Liver (tissue), 9 donors: ENCODE data around the gene TSC22D3. TPM values are rescaled to one million over a fixed set of nuclear protein-coding genes. Genes with fewer than 3 reads are reported as not detected.

ENCODE experiments used
- DNase-seq: peaks from one replicate; pipeline ENCODE4 v3.0.0-alpha.2; 2017; ENCODE audit warnings: low spot score
- H3K27ac ChIP-seq, 2 donors: one replicate each; pipeline ENCODE4 v1.7.0; 2013; ENCODE audit warnings: inconsistent platforms in 2 of 2, low read length in 2 of 2, control low read depth in 1 of 2, low read depth in 1 of 2, mild to moderate bottlenecking in 1 of 2
- H3K27me3 ChIP-seq, 4 donors: one replicate each; pipeline versions ENCODE4 v1.6.1 to v1.7.0; 2013; ENCODE audit warnings: low read length in 3 of 4, inconsistent platforms in 1 of 4, mild to moderate bottlenecking in 1 of 4, moderate library complexity in 1 of 4; ENCODE audit not compliant: control insufficient read depth in 4 of 4, insufficient read depth in 4 of 4
- H3K36me3 ChIP-seq, 4 donors: one replicate each; pipeline versions ENCODE4 v1.6.1 to v1.7.0; 2013; ENCODE audit warnings: low read length in 3 of 4, mild to moderate bottlenecking in 3 of 4, low read depth in 1 of 4, moderate library complexity in 1 of 4; ENCODE audit not compliant: control insufficient read depth in 4 of 4, insufficient read depth in 3 of 4
- H3K4me1 ChIP-seq, 4 donors: one replicate each; pipeline versions ENCODE4 v1.6.1 to v1.7.0; 2013; ENCODE audit warnings: low read length in 3 of 4, mild to moderate bottlenecking in 3 of 4, moderate library complexity in 1 of 4; ENCODE audit not compliant: control insufficient read depth in 4 of 4, insufficient read depth in 4 of 4
- H3K4me3 ChIP-seq, 3 donors: one replicate each; pipeline versions ENCODE4 v1.6.1 to v1.7.0; 2013; ENCODE audit warnings: low read length in 3 of 3, control low read depth in 1 of 3, low read depth in 1 of 3, mild to moderate bottlenecking in 1 of 3
- H3K9ac ChIP-seq, 2 donors: one replicate each; pipeline ENCODE4 v1.7.0; 2013; ENCODE audit warnings: low read length in 2 of 2, mild to moderate bottlenecking in 2 of 2, moderate library complexity in 2 of 2, control low read depth in 1 of 2, low read depth in 1 of 2
- H3K9me3 ChIP-seq, 4 donors: one replicate each; pipeline versions ENCODE4 v1.6.1 to v1.7.0; 2013; ENCODE audit warnings: low read length in 3 of 4; ENCODE audit not compliant: control insufficient read depth in 4 of 4
- ATF3 ChIP-seq: IDR thresholded peaks from 2 replicates; pipeline ENCODE4 v1.6.1; 2016; ENCODE audit warnings: antibody characterized with exemption
- CTCF ChIP-seq: fragments of 150-350 bp; IDR thresholded peaks from 2 replicates; pipeline ENCODE4 v1.5.1; 2017; ENCODE audit warnings: improper control_type of control experiment, low read depth, low read length; ENCODE audit not compliant: missing input control
- EGR1 ChIP-seq, 2 donors: IDR thresholded peaks; 2 replicates each; pipeline ENCODE4 v1.6.1; 2016 to 2018; ENCODE audit warnings: antibody characterized with exemption in 2 of 2, low read depth in 2 of 2
- FOXA1 ChIP-seq: IDR thresholded peaks from 2 replicates; pipeline ENCODE4 v1.6.1; 2016; ENCODE audit warnings: antibody characterized with exemption
- FOXA2 ChIP-seq: IDR thresholded peaks from 2 replicates; pipeline ENCODE4 v1.6.1; 2016; ENCODE audit warnings: antibody characterized with exemption
- GABPA ChIP-seq, 2 donors: IDR thresholded peaks in 1 of 2; conservative IDR thresholded peaks in 1 of 2; 2 replicates each; pipeline ENCODE4 v1.6.1; 2016; ENCODE audit warnings: antibody characterized with exemption in 2 of 2, mild to moderate bottlenecking in 1 of 2, moderate library complexity in 1 of 2
- HNF4A ChIP-seq, 2 donors: conservative IDR thresholded peaks; 2 replicates each; pipeline ENCODE4 v1.6.1; 2016; ENCODE audit warnings: antibody characterized with exemption in 2 of 2, mild to moderate bottlenecking in 2 of 2
- HNF4G ChIP-seq: IDR thresholded peaks from 2 replicates; pipeline ENCODE4 v1.6.1; 2016; ENCODE audit warnings: antibody characterized with exemption
- JUND ChIP-seq, 2 donors: IDR thresholded peaks; 2 replicates each; pipeline ENCODE4 v1.6.1; 2016; ENCODE audit warnings: antibody characterized with exemption in 2 of 2
- NR2F2 ChIP-seq: IDR thresholded peaks from 2 replicates; pipeline ENCODE4 v1.6.1; 2016; ENCODE audit warnings: antibody characterized with exemption
- RAD21 ChIP-seq, 2 donors: IDR thresholded peaks; 2 replicates each; pipeline ENCODE4 v1.6.1; 2016; ENCODE audit warnings: antibody characterized with exemption in 2 of 2, mild to moderate bottlenecking in 2 of 2
- REST ChIP-seq: IDR thresholded peaks from 2 replicates; pipeline ENCODE4 v1.6.1; 2016; ENCODE audit warnings: antibody characterized with exemption, mild to moderate bottlenecking
- RXRA ChIP-seq, 2 donors: IDR thresholded peaks; 2 replicates each; pipeline ENCODE4 v1.6.1; 2017 to 2018; ENCODE audit warnings: antibody characterized with exemption in 2 of 2, mild to moderate bottlenecking in 1 of 2
- SP1 ChIP-seq: IDR thresholded peaks from 2 replicates; pipeline ENCODE4 v1.6.1; 2018; ENCODE audit warnings: antibody characterized with exemption, mild to moderate bottlenecking
- TAF1 ChIP-seq: conservative IDR thresholded peaks from 2 replicates; pipeline ENCODE4 v1.6.1; 2016; ENCODE audit warnings: antibody characterized with exemption, mild to moderate bottlenecking
- YY1 ChIP-seq: IDR thresholded peaks from 2 replicates; pipeline ENCODE4 v1.6.1; 2016; ENCODE audit warnings: antibody characterized with exemption, mild to moderate bottlenecking
- ZBTB33 ChIP-seq: IDR thresholded peaks from 2 replicates; pipeline ENCODE4 v1.6.1; 2016; ENCODE audit warnings: antibody characterized with exemption
- WGBS: extraction: QIAGEN DNeasy Blood & Tissue Kit; methylation state at CpG from one replicate; pipeline ENCODE4 v1.1.7; 2013; 5-methylcytosine and 5-hydroxymethylcytosine counted together
- polyA plus RNA-seq, 2 donors: library from polyadenylated mRNA; stranded (reverse) in 1 of 2; unstranded in 1 of 2; fragments of 200-250 nt in 1 of 2; fragments of >200 nt in 1 of 2; fragmentation: Nextera tagmentation in 1 of 2; extraction: Ambion mirVana in 1 of 2; gene quantifications; one replicate each; pipeline versions ENCODE4 v1.2.1 to v1.2.3, GENCODE V29; 2013 to 2015
- total RNA-seq, 2 donors: library from RNA; depleted of rRNA; stranded (reverse); fragments of >200 nt; gene quantifications; one replicate each; pipeline ENCODE4 v1.2.3, GENCODE V29; 2014
- TF ChIP-seq, protein P1 (sequence below): IDR thresholded peaks from 2 replicates; pipeline ENCODE4 v1.6.1; 2016; ENCODE audit warnings: antibody characterized with exemption
- donor health status: healthy.
- donor health status: healthy.
- donor health status: healthy.
- donor health status: healthy.
- donor health status: healthy.

Gene TSC22D3
- total and polyA plus RNA-seq, 4 donors: 10.5 to 128 (median 48.1) TPM

GRCh38 chrX:107755721-107756120, 19.9 kb downstream of the TSC22D3 start:
- Histone ChIP-seq H3K9ac (no peak overlapping the region), H3K27ac (no peak overlapping the region), H3K4me1 (peaks cover 0 to 6% (median 5%) of the 10 kb centered on the region in 4 donors), H3K36me3 (no peaks in the 10 kb centered on the region), H3K27me3 (no peaks in the 10 kb centered on the region), H3K9me3 (no peaks in the 10 kb centered on the region), H3K4me3 (no peak overlapping the region)
- 44% methylated on average over 3 of the region's 3 CpGs for WGBS
- peak; percentile 48 for TF ChIP-seq NR2F2
- no peak for TF ChIP-seq RXRA (IDR thresholded peaks at IDR 0.05)
- no peak for TF ChIP-seq HNF4A (conservative IDR thresholded peaks at IDR 0.05)
- TF ChIP-seq FOXA1: no peak
- no peak for TF ChIP-seq EGR1 (IDR thresholded peaks at IDR 0.05; ENCODE audit: low read depth in 2 of 2)
- TF ChIP-seq, protein P1, sequence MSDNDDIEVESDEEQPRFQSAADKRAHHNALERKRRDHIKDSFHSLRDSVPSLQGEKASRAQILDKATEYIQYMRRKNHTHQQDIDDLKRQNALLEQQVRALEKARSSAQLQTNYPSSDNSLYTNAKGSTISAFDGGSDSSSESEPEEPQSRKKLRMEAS: no peak
- no peak for TF ChIP-seq RAD21 (IDR thresholded peaks at IDR 0.05)
- TF ChIP-seq JUND (IDR thresholded peaks at IDR 0.05): no peak
- DNase-seq: no peak

DNA sequence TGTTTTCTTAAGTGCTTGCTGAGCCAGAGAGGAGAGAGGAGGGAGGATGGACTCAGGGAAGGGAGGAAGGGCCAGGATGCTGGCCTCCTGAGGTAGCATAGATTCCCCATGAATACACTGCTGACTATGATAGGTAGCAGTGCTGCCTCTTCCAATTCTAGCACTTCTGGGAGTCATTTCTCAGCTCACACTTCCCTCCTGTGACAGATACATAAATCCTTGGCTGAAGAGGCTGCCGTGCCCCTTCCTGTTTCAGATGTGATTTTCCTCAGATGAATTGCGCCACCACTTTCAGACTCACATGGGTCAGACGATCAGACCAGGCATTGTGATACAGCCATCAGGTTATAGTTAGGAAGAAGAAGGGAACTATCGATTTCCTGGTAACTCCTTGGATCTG, 22.4 kb downstream of the TSC22D3 start:
- no peaks in the 10 kb centered on the region for H3K36me3 ChIP-seq
- peaks cover 0 to 6% (median 5%) of the 10 kb centered on the region in 4 donors for H3K4me1 ChIP-seq
- H3K27me3 ChIP-seq: no peaks in the 10 kb centered on the region
- TF ChIP-seq REST (no peak), FOXA2 (no peak), TAF1 (no peak), ZBTB33 (no peak), RAD21 (IDR thresholded peaks at IDR 0.05) (no peak), NR2F2 (no peak), FOXA1 (no peak), GABPA (IDR thresholded peaks at IDR 0.05 in 1 of 2, conservative IDR thresholded peaks at IDR 0.05 in 1 of 2) (no peak), RXRA (IDR thresholded peaks at IDR 0.05) (no peak), JUND (IDR thresholded peaks at IDR 0.05) (no peak), ATF3 (no peak), SP1 (no peak), YY1 (no peak), EGR1 (IDR thresholded peaks at IDR 0.05; ENCODE audit: low read depth in 2 of 2) (no peak), CTCF (no peak), HNF4G (no peak), HNF4A (conservative IDR thresholded peaks at IDR 0.05) (no peak)
- TF ChIP-seq, protein P1: no peak
- DNase-seq: no peak
- no peak overlapping the region for H3K27ac ChIP-seq
- H3K4me3 ChIP-seq: no peak overlapping the region
- no peaks in the 10 kb centered on the region for H3K9me3 ChIP-seq
- 71% methylated on average over 4 of the region's 4 CpGs for WGBS
- no peak overlapping the region for H3K9ac ChIP-seq
